ENCODE results near the gene EBLN2.

Gene EBLN2

DNA sequence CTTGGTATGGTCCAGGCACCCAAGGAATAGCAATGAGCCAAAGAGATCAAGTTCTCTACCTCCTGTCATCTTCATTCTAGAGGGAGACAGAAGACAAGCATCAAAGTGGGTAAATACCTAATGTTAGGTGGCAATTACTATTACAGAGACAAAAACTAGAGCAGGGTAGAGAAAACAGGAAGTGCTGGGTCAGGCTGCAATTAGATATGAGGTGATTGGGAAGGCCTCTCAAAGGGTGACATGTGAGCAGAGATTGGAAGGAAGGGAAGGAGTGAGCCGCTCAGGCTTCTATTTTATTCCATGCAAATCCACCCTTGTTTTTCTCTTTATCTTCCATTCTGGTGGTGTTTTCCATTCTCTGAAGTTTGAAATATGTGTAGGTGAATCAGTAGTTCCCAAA lies 37.4 kb downstream of the EBLN2 start:
- TF ChIP-seq TAF1 (IDR thresholded peaks at IDR 0.05; ENCODE audit: borderline replicate concordance, insufficient read depth, low read length): no peak
- TF ChIP-seq FOXP2 (optimal IDR thresholded peaks at IDR 0.05; ENCODE audit: borderline replicate concordance, extremely low read depth, extremely low read length, insufficient read depth): no peak
- no peak for TF ChIP-seq SIN3A (IDR thresholded peaks at IDR 0.05; ENCODE audit: borderline replicate concordance, insufficient read depth, low read length)
- TF ChIP-seq REST (IDR thresholded peaks at IDR 0.05; ENCODE audit: insufficient read depth in 1 of 2, low read depth in 2 of 2, low read length in 2 of 2): no peak

DNA sequence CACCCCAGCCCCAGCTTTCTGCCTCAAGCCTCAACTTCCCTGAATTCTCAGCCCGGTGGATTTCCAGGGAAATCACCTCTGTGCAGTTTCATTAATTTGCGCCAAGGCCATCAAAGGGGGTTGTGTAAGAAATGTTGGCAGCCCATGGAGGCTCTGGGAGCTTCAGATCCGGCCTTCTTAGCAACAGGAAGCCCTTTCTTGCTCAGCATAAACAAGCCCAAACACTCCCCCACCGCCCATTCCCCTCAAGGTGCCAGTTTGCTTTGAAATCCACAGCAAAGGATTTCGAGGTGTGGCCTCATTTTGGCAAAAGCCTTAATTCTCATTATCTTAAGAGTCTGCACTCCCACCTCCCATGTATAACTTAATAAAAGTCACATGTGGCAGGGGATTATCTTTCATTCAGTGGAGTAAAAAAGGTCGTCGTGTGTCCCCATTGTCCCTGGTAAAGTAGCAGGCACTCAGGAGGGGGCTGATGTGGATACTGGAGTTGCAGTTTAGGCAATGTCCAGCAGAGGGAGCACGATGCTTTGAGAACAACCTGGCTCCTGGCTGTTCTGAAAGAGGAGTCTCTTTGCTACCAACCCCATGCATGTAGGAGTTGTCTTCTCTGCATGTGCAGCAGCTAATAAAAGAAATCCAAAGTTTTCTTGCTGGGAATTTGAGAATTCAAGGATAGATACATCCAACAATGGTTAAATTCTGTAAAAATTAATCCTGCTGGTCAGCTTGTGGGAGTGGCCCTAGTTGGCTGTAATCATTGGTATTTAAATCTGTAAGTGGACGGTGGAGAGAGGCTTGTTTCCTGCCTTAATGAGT lies 39.5 kb downstream of the EBLN2 start:
- TF ChIP-seq SIN3A (IDR thresholded peaks at IDR 0.05; ENCODE audit: borderline replicate concordance, insufficient read depth, low read length): no peak
- TF ChIP-seq POLR2AphosphoS5 (IDR thresholded peaks at IDR 0.05; ENCODE audit: low read depth, low read length): no peak
- TF ChIP-seq FOXP2 (optimal IDR thresholded peaks at IDR 0.05; ENCODE audit: borderline replicate concordance, extremely low read depth, extremely low read length, insufficient read depth): no peak
- TF ChIP-seq TAF1 (IDR thresholded peaks at IDR 0.05; ENCODE audit: borderline replicate concordance, insufficient read depth, low read length): no peak
- no peak for TF ChIP-seq REST (IDR thresholded peaks at IDR 0.05; ENCODE audit: insufficient read depth in 1 of 2, low read depth in 2 of 2, low read length in 2 of 2)

- no peak for TF ChIP-seq FOXP2 (optimal IDR thresholded peaks at IDR 0.05; ENCODE audit: borderline replicate concordance, extremely low read depth, extremely low read length, insufficient read depth)
- TF ChIP-seq TAF1 (IDR thresholded peaks at IDR 0.05; ENCODE audit: borderline replicate concordance, insufficient read depth, low read length): no peak
- TF ChIP-seq REST (IDR thresholded peaks at IDR 0.05; ENCODE audit: insufficient read depth in 1 of 2, low read depth in 2 of 2, low read length in 2 of 2): no peak
Measured at GRCh38 chr3:73101881-73102280, 40.4 kb downstream of the EBLN2 start.

GRCh38 chr3:73107215-73107614 lies 45.8 kb downstream of the EBLN2 start:
- TF ChIP-seq REST (IDR thresholded peaks at IDR 0.05; ENCODE audit: insufficient read depth in 1 of 2, low read depth in 2 of 2, low read length in 2 of 2) (no peak), POLR2AphosphoS5 (IDR thresholded peaks at IDR 0.05; ENCODE audit: low read depth, low read length) (no peak), TAF1 (IDR thresholded peaks at IDR 0.05; ENCODE audit: borderline replicate concordance, insufficient read depth, low read length) (no peak), FOXP2 (optimal IDR thresholded peaks at IDR 0.05; ENCODE audit: borderline replicate concordance, extremely low read depth, extremely low read length, insufficient read depth) (no peak), SIN3A (IDR thresholded peaks at IDR 0.05; ENCODE audit: borderline replicate concordance, insufficient read depth, low read length) (no peak)
